GM21786 (cell line): ENCODE results near the gene SCARB1.

Source experiments
- ATAC-seq: cut with Tn5 transposase; IDR thresholded peaks from one replicate; pipeline ENCODE4 v1.9.1; 2021; ENCODE audit not compliant: unreplicated experiment

SCARB1 gene

DNA sequence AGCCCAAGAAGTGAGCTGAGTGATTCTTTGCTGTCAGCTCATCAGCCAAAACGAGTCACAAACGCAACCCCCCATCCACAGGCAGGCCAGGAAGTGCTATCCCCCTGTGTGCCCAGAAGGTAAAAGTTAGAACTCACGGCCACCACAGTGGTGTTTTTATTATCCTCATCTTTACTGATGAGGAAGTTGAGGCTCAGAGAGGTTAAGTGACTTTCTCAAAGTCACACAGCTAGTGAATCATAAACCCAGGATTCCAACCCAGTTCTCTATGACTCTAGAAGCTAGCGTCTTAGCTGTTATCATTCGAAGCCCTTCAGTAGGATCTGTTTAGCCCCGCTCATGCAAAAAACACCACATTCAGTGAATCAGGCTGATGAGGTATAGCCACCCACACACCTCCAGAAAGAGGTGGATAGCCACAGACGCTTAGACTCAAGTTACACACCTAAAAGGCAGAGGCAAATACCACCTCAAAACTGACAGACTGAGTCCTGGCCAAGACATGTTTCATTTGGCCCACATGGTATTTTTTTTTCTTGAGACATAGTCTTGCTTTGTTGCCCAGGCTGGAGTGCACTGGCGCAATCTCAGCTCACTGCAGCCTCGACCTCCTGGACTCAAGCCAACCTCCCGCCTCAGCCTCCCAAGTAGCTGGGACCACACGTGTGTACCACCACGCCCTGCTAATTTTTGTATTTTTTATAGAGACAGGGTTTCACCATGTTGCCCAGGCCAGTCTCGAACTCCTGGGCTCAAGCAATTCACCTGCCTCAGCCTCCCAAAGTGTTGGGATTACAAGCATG, 100.7 kb downstream of the SCARB1 start:
- no peak for ATAC-seq

GRCh38 chr12:124762384-124762783, 101.3 kb downstream of the SCARB1 start:
- no peak for ATAC-seq

DNA sequence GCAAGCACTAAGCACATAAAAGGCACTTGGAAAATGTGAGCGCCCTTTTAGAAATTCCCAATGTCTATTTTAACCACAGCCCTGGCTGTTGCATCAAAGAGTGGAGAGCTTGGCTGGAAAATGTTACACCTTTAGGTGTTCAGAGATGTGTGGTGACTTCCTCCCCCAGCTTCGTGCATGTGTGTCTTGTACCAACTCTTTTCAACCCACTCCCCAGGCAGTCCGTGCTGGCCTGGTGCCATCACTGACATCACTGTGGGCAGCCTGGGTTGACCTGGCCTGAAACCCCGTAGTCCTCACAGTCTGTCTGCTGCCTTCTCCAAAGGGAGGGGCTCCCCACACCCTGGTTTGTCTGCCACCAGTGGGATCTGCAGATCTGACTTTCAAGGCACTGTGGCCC, 101.8 kb downstream of the SCARB1 start:
- ATAC-seq, result no peak

- ATAC-seq, result no peak
Observed at GRCh38 chr12:124761056-124761455, 102.6 kb downstream of the SCARB1 start.

- no peak for ATAC-seq
Observed at GRCh38 chr12:124760560-124760959, 103.1 kb downstream of the SCARB1 start.

- ATAC-seq, result no peak
Observed at GRCh38 chr12:124759841-124760503, 103.7 kb downstream of the SCARB1 start.

DNA sequence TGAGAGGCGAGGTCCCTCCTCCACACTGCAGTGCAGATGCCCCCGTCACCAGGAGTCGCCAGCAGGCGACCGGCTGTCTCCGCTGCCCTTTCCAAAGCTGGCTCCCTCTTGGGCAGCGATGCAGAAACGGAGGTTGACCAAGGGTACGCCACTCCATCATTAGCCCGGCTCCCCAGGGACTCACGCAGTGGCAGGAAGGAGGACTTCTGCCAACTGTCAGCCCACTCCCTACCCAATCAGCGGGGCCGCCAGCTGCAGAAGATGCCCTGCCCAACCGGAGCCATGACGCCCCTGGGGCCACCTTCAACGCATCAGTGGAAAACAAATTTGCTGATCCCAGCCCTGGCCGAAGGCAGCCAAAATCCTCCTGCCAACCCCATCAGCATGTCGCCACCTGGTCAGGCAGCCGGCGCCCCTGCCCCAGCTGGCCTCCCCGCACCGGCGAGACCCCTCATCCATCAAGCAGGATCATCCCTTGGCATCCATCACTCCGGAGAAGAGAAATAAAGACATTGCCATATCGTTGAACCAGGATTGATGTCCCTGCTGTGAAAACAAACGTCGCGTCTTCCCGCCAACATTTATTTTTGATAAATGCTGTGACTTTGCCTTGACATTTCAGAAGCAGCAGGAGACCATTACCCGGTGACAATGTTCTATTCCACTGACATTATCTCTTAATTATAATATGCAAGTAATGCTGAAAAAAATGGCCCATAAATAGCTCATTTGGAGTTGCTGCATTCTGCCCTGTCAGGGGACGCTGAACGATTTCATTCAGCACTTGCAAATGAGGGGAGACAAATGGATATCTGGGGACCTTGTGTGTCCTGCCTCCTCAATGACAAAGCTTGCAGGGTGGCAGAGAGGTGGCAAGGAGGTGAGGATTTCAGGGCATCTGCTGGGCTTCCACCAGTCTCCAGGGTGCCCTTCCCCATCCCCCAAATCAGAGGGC, 105.1 kb downstream of the SCARB1 start:
- ATAC-seq, result no peak

- ATAC-seq, result no peak
Observed at GRCh38 chr12:124757329-124757728, 106.3 kb downstream of the SCARB1 start.

- ATAC-seq, result no peak
Observed at GRCh38 chr12:124756760-124757159, 106.9 kb downstream of the SCARB1 start.

DNA sequence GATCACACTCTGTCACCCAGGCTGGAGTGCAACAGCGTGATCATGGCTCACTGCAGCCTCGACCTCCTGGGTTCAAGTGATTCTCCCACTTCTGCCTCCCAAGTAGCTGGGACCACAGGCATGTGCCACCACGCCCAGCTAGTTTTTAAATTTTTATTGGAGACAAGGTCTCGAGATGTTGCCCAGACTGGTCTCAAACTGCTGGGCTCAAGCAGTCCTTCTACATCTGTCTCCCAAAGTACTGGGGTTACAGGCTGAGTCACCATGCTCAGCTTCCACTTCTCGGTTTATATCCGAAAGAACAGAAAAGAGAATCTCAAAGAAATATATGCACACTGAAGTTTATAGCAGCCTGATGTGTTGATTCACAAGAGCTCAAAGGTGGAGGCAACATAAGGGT, 107.5 kb downstream of the SCARB1 start:
- no peak for ATAC-seq

DNA sequence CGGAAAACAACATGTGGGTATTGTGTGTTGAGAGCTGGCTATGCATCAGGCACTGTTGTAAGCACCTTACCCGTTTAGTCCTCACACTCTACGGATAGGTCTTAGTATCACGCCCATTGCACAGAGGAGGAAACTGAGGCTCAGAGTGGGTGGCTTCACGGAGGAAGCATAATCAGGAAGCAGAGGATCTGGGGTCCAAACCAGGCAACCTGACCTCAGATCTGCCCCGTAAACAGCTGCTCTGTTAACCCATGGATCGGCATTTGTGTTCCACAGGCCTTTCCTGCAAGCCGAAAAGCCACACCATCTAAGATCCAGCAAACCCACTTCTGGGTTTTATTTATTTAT, 107.9 kb downstream of the SCARB1 start:
- no peak for ATAC-seq

DNA sequence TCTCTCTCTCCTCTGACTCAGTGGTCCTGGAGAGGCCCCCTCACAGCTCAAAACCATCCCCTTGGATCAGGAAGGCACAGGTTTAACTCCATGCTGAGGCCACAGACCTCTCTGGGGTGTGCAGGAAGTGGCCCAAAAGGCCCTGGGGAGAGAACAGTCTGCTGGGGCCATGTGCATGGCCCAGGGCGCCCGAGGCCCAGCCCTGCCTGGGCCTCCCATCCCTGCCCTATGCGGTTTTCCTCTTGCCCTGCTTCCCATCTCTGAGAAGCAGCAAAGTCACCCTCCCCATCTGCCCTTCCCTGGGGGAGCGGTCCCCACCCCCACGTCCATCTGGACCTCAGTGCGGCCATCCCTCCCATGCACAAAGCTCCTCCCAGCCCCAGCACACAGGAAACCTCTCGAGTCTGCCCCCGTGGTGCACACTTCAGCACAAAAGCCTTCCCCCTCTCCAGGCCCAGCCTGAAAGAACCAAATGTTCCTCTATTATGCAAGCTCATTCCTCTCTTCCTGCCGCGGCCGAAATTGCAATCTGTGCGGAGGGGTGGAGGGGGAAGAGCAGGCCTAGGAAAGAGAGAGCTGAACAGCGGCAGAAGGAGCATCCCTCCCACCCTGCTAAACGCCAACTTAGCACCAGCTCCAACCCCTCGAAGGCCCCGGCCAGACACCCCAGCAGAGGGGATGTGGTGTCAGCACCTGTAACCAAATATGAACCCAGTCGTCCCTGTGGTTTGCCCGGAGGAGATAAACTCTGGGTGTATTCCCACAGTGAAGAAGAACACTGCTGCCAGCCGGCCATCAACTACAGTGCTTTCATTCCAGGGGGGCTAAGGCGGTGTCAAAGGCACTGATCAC, 108.5 kb downstream of the SCARB1 start:
- ATAC-seq, result no peak

GRCh38 chr12:124754491-124754890, 109.2 kb downstream of the SCARB1 start:
- ATAC-seq, result no peak

DNA sequence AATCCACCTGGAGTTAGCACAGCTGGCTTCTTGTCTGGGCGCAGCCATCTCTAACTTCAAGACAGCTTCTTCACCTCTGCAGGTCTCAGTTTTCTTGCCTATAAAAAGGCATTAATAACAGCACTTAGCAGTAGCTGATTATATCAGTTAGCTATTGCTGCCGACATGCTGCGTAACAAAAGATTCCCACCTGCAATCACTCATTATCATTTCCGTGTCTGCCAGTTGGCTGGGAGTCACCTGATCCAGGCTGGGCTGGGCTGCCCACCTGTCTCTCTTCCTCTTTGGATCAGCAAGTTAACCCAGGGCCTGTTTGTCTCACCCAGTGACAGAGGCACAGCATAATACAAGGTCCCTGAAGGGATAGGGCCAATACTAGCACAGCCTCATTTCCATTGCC, 109.7 kb downstream of the SCARB1 start:
- ATAC-seq, result no peak

- ATAC-seq, result no peak
Observed at GRCh38 chr12:124753228-124753591, 110.5 kb downstream of the SCARB1 start.

GRCh38 chr12:124752437-124753227, 111.0 kb downstream of the SCARB1 start:
- no peak for ATAC-seq

DNA sequence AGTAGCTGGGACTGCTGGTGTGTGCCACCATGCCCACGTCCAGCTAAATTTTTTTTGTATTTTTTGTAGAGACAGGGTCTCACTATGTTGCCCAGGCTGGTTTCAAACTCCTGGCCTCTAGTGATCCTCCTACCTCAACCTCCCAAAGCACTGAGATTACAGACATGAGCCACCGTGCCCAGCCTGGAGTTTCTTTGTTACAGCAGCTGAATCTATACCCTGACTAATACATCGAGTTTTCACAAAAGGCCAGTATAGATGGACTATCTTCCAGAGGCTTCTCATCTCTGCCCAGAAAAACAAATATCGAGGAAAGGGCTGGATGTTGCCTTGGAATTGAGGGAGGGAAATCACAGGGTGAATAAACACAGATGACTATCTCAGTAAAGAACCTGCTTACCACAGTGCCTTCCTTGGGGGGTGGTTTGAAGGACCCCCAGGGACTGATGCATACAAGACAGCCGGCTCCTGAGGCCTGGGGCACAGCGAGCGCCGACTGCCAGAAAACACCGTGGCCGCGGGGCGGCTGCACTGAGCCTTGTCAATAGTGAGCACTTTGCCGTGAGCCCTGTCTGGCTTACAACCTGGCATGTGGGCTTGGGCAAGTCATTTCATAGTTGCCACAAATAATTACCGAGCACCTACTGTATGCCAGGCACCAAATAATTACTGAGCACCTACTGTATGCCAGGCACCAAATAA, 111.9 kb downstream of the SCARB1 start:
- no peak for ATAC-seq

DNA sequence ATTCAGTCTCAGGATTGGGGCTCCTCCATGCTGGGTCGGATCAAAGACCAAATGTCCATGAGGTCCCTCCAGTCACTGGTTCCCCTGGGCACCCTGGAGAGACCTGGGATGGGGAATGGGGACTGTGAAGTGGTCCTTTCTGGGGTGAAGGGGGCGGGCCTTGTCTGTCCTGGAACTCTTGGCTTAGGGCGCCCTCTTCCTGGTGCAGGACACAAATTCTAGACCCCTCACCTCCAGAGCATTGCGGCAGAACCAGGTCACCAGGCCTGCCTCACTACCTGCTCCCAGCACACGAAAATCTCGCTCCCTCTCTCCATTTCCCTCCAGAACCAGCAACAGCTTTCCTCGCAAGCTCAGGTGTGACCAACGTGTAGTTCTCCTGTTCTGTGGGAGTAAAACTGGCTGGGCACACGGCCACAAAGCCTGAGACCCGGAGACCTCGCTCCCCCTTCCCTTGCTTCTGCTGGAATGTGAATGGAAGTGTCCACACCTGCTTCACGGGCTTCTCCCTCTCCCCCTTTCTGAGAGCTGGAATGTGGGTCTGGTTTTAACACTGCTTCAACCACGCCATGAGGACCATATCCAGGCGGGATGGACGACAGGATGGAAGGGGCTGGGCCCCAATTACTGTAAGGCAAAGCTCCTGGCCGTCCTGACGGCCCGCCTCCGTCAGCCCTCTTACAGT, 112.7 kb downstream of the SCARB1 start:
- ATAC-seq, result no peak

GRCh38 chr12:124750149-124750656, 113.5 kb downstream of the SCARB1 start:
- no peak for ATAC-seq
